ENCODE data around the gene FBXO15.
A peak's percentile ranks its signal among the peaks of the same experiment; 100 is the strongest.

FBXO15 gene, protein sequence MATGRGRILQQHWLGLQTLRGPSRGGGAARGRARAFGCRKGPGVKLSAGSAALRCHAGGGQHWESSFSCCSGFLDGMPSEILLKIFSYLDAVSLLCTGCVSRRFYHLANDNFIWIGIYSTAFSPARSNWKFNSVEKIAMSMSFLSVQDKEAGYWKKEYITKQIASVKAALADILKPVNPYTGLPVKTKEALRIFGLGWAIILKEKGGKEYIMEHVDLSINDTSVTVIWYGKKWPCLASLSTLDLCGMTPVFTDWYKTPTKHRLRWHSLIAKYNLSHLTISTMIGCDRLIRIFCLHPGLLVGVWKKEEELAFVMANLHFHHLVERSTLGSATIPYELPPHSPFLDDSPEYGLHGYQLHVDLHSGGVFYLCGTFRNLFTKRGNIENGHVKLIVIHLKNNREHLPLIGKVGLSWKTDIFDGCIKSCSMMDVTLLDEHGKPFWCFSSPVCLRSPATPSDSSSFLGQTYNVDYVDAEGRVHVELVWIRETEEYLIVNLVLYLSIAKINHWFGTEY

DNA sequence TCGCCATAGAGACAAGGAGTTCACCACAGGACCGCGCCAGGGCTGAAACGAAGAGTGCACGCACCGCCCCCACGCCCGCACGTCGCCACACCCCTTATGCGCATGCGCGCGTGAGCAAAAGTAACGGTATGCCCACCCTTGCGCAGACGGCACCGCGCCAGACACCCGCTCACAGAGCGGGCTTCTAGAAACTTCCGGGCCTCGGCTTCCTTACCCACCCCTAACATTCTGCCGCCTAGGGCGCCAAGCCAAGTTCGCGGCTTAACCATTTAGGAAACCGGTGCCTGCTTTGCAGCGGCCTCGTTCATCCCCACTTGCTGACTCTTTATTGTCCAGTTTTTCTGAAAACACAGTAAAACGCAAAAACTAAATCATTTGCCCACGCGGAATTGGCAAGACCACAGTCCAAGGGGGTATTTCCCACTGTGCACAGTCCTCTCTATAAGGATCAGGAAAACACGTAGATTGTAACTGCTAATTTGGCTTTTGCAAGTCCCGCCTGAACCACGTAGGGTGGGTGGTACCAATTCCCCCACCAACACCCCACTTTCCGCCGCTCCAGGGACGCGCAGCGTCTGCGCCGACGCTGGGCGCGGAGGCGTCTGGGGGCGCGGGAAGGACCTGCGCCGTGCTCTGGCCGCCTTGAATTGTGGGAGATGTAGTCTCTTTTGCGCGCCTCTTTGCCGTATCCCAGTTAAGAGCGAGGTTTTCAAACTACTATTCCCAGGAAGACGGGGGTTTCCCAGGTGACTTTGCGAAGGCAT, at the start of gene FBXO15, which contains the start of gene TIMM21:
Gene FBXO15, minus strand, starts transcription at position 56 of the 764 bp plus-strand sequence. Its CDS starts 49 bp downstream, at position 7.
Gene TIMM21, plus strand, starts transcription at position 745 of the 764 bp plus-strand sequence. CDS start 286 bp downstream, outside the sequence.
- DNase-seq = peak; percentile 99

DNA sequence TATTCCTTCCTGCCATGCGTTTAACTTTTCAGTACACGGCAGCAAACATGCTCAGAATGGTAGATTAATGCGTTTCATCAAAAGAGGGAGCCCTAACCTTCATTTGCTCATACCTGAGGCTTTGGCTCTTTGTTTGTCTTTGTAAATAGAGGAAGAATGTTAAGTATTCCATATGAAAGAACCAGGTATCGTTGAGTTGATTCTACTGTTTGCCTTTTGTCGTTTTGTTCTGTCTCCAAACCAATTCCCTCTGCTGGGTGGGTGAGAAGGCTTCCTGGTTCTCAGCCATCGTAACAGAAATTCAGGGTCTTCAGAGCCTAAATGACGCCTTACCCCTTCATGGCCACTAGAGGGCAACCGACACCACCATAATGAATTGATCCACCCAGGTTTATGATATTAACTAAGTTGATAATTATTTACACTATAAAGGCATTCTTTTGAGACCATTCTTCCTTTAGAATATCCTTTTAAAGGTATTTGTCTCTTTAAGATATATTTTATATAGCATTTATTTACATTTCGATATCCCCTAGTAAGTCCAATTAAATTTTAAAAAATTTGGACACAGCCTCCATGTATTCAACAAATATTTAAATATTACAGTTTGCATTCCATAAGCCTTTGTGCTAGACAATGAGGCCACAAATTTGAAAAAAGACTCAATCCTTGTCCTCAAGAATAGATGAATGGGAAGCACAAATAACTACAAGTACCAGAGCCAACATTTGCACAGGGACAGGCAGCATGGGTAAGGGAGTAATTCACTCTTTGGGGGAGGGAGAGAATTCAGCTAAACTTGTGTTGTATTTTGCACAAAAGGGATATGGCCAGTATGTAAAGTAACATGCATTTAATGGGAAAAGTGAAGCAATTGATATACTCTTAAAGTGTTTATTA, 48.8 kb upstream of the FBXO15 start:
- DNase-seq = peak; percentile 72

DNA sequence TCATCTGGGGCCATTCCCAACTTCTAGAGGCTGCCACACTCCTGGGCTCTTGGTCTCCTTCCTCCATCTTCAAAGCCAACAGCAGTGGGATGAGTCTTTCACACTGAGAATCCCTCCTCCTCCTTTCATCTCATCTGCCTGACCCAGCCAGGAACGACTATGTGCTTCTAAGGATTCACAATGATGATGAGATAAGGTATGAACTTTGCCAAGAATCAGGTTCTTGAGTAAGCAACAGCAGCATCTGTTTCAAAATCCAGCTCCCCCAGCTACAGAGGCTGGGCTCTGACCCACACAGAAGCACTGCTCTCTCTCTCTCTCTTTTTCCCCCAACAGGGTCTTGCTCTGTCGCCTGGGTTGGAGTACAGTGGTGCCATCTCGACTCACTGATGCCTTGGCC, 47.1 kb upstream of the FBXO15 start:
- no peak for DNase-seq

DNA sequence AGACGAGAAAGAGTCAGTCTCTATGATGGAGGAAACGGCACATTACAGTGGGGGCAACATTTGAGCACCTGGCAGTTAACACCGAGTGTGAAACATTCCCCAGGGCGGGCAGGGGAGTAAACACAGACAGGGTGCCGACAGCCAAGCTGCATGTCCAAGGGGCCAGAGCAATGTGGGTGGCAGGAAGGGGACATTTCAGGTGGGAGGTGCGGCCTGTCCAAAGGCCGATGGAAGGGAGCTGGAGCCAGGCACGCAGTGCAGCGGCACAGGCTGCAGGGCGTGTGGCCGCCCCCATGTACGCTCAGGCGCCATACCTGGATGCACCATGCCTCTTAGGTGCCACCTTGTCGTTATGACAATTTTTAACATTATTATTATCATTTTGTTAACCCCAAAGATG, 43.9 kb upstream of the FBXO15 start:
- no peak for DNase-seq

DNA sequence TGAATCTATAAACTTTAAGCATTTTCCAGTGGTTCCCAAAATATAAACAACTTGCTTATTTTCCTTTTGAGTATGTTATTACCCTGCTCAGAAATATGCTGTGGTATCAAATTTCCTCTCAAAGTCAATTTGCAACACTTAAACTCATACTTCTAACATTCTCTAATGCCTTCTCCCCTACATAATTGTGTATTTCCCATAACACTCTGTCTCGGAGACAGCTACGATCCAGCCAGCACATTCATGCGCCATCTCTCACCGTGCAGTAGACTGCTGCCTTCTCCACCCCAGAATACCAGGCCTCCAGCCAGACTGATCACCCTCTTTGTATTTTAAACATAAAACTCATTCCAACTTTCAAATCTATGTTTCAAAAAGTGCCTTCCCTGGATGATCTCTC, 42.5 kb upstream of the FBXO15 start:
- no peak for DNase-seq

DNA sequence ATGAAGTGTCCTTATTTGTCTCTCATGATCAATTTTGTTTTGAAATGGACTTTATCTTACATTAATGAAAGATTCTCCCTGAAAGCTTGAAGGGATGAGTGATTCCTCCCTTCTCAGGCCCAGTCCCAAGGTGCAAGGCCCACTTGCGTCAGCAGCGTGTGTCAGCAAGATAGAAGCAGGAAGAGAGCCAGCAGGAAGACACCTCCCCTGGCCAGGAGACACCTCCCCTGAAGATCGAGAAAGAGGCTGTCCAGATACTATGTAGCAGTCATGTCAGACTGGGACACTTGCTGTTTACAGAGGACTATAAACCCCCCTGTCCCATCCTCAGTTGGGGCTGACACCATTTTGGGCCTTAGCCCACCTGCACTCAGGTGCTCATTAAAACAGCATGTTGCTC, 39.0 kb upstream of the FBXO15 start:
- DNase-seq = no peak

DNA sequence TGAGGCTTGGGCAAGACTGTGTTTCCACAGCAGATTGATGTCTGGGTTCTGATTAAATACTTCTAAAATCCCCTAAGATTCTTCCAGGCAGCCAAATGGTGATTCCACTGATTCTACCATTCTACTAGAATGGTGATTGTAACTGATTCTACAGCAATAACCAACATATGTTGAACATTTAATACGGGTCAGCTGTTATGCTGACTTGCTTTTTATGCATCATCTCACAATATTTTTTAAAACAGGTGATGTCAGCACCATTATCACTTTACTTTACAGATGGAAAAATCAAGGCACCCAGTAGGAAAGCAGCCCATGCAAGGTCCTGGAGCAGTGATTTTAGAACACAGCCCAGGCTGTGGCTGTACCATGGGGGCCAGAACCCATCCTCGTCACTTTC, 38.2 kb upstream of the FBXO15 start:
- DNase-seq = no peak

DNA sequence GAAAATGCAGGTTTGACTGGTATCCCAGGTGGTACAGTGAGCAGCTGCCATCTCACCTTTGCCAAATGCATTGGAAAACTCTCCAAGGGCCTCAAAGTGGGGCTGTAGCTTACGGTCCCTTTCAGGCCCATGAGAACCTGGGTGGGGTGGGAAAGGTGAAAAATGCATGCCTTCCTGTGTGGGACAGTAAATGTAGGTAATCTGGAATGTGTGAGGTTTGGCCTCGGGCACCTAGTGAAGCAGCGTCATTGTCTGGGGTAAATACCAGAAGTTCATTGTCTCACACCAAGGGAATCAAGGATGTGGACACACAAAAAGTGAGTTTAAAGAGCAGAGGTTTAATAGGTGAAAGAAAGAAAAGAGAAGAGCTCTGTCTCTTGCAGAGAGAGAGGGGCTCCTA, 37.2 kb upstream of the FBXO15 start:
- DNase-seq = no peak

DNA sequence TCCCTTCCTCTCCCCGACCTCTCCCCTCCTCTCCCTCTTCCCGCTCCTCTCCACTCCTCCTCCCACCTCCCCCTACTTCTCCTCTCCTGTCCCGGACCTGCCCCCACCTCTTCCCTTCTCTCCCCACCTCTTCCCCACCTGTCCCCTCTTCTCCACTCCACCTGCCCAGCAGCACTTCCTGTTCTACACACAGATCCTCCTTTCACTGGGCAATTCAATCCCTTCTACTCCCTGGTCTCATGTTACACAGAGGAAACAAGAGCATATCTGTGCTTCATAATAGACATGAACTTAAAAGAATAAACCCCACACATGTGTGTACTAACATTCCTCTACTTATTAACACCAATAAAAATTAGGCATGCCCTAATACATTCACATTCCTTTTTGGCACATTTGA, 35.5 kb upstream of the FBXO15 start:
- DNase-seq = peak; percentile 20

DNA sequence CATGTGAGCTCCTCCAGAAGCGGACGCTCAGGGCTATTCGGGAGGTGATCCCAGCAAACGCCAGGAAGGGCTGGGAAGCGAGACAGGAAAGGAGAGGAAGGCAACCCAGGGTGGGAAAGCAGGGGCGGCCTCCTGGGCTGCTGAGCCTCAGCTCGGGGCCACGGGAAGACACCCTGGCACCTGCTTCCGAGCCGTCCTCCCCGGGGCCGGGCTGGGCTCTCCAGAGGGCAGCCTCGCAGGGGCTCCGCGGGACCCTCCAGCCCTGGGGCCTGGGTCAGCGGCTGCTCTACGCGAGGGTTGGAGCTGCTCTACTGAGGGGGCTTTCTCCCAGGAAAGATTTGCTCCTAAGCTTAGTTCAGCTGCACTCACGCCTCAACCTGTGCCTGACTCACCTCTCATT, 34.7 kb upstream of the FBXO15 start:
- no peak for DNase-seq

DNA sequence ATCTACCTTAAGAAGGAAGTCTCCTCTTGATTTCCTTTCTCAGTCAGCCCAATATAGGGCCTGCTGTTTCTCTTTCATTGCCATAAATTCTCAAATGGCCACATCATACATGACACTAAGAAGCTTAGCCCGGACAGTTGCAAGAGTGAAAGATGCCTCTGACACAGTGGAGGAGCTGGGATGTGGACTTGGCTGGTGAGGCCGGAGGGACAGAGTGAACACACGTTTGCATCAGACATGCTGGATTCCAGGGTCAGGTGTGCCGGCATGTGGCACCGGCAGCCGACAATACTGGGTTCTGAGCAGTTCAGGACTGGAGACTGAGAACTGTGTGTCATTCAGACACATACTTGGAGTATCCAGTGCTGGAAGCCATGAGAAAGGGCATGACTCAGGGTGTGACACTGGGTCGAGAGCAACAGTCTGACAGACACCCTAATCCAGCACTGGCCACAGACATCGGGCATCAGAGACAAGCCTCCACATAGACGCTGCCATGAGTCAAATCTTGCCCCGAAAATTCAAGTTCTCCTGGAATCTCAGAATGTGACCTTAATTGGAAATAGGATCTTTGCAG, 32.1 kb upstream of the FBXO15 start:
- DNase-seq = no peak

DNA sequence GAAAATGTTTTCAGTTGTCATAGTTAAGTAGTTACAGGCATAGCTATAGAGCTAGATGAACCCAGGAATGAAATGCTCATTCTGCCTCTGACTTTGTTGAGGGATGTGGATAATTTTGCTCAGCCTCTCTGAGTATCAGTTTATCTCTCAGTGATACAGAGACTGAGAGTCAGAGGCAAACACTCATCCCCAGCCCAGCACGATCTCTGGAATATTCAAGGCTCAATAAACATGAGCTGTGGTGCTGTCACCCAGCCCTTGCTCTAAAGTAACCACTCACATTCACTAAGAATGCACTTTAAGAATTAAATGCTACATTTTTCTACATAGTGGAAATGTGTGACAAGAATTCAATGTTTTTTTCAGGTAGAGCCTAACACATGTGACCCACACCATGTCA, 31.2 kb upstream of the FBXO15 start:
- no peak for DNase-seq

DNA sequence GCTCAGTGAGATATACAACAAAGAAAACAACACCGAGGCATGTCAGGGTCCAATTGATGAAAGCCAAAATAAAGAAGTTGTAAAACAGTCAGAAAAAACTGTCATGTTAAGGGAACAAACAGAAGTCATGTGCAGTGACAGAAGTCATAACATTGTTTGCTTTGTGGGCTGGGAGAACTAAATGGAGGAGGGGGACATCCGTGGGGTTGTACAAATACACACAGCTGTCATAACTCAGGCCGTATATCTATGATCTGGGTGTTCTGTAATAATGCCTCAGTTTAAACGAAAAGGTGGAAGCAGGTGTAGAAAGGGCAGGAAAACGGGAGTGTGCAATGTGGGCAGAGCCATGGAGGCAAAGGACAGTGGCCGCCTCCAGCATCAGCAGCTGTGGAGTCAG, 28.0 kb upstream of the FBXO15 start:
- DNase-seq = peak; percentile 60

DNA sequence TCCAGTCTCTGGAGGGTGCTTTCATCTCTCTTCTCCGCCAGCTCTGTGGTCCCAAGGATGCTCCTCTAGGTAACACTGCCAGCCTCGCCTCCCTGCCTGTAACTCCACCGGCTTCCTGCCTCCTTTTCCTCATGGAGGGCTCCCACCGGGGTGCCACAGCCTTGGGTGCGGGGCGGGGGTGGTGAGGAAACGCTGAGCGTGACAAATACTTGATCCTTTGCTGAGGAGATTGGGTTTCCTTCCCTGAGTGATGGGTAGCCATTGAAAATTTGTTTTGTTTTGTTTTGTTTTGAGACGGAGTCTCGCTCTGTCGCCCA, 25.8 kb upstream of the FBXO15 start:
- no peak for DNase-seq

DNA sequence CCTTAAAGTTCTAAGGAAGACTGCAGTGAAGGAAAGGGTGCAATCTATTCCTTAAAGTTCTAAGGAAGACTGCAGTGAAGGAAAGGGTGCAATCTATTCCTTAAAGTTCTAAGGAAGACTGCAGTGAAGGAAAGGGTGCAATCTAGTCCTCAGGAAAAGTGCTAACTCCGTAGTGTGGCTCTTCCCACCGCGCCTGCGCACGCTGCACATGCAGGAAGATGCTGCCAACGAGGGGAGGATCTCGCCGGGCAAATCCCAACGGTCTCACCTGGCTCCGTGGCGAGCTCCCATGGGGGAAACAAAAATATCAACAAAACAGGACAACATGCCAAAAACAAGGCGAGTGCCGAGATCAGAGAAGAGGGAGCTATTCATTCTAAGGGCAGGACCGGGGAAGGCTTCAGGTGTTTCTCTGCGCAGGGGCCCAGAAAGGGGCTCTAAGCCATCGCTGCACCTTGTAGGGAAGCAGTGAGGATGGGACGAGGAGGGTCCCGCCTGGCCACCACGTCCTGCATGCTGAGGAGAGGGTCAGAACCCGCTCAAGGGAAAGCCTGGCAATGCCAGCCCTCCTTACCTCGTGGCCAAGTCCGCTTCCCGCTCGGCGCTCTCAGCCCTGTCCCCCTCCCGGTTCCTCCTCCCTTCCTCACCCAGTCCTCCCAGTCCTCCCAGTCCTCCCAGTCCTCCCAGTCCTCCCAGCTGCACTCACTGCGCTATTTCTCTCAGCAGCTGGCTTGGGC, 25.2 kb upstream of the FBXO15 start:
- DNase-seq = no peak

DNA sequence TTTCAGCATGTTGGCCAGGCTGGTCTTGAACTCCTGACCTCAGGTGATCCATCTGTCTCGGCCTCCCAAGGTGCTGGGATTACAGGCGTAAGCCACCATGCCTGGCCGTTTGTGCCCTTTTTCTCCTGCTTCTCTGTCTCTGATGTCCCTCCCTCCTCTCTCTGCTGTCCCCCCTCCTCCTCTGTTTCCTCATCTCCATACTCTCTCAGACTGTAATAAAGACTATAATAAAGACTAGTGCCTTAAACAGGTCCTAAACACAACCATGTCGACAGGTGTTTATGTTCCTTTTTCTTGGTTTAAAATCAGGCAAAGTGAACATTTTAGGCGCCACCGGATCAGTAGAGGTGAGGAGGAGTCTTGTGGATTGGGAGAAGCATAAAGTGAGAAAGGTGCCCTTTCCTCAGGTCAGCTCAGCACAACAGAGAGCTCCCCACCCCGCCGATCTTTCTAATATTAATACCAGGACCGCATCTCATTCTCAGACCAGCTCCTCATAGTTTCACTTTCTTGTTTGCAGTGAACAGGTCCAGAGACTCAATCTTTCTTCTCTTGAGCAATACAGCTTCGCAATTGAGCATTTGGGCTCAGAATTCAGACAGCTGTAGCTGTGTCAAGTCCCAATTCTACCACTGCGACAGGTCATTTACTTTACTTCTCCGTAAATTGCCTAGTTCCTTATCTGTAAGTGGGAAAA, 24.4 kb upstream of the FBXO15 start:
- DNase-seq = no peak

DNA sequence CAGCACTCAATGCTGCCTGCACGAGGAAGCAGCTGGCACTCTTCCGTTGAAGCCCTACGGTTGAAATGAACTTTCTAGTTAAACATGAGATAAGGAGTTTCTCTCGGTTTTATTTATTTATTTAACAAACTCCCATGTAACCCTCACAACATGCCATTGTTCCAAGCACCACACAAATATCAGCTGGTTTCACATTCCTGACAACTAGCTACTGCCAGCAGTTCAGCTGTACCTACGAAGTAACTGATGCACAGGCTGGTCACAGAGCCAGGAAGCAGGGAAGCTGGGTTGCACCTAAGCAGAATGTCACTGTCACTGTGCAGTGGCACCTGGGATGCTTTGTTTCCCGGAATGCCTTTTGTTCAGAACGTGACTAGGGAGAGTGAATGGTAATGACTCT, 18.8 kb upstream of the FBXO15 start:
- no peak for DNase-seq

DNA sequence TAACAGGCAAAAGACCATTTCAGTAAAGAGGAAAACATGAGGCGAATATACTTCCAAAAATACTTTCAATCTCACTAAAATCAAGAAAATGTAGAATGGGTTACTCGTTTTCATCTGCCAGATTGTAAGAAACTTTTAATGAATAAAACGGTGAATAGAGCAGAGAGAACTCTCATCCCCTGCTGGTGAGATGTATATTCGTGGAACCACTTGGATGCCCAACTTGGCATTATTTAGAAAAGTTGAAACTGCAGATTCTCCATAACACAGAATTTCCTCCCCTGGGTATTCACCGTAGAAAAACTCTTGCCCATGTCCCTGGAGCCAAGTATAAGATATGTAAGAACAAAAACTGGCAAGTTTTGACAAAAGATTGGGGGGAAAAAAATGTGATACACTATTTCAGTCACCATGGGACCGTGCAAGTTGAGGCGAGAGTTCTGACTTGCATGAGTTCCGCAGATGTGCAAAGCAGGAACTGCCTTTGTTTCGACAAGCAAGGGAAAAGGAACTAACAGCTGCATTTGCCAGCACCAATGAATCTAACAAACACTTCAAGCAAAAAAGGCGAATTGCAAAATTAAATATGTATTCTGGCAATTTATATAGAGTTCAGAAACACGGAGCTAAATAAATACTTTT, 15.5 kb upstream of the FBXO15 start:
- DNase-seq = no peak

DNA sequence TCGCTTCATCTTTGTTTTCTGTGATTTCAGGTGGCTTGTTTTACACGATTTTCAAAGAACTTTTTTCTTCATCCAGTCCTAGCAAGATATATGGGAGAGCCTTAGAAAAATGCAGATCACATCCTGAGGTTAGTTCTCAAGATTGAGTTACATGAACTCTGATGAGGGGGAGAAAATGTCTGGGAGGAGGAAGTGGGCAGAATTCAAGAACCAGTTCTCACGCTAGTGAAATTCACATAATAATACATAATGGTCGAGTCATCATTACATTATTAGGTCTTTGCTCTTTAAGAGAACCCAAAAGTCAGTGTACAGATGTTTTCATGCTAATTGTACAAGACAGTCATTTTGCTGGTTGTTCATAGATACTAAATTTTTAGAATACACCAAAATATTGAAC, 7.6 kb upstream of the FBXO15 start:
- no peak for DNase-seq

DNA sequence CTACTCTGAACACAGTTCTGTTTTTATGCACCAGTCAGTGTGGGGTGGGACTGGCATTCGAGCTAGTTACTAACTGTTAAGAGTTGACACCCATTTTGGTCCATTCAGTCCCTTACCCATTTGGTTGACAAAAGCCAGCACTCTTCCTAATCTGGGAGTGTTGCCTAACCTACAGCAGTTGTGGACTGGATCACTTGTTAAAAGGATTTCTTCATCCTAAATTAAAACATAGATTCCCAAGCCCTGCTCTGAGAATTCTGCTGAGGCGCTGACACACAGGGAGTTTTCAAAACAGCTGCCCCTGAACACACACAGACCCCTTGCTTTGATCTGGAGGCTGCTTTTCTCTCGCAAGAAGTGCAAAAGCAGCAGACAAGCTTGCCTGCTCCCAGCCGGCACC, 7.1 kb upstream of the FBXO15 start:
- no peak for DNase-seq

DNA sequence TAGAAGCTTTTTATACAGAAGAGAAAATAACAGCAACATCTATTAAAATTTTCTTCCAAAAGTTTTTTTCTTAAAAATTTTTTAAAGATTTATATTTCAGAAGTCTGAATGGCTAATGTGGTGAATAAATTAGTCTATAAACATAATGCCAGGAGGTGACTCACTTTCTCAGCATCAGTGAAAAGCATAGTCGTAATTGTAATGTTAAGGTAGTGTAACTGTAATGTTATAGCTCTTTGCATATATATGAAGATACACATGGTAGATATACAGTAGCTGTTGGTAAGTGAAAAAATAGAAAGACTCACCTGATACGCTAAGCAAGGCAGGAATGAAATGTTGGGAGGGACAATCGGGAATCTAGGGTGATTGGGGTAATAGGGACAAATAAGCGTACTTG, 6.2 kb upstream of the FBXO15 start:
- no peak for DNase-seq

All from NCI-H1417 treated with DMSO at 0.1 percent for 48 hours (cell line).